Panc1 (cell line): ENCODE results near the gene SLC9A8. TPM values are rescaled to one million over a fixed set of nuclear protein-coding genes. Genes with fewer than 3 reads are reported as not detected.

ENCODE experiments used
- ATAC-seq: fragments of 200-7000 bp; cut with Tn5 transposase; 2 replicates; pipeline ENCODE4 v1.9.1; 2020; ENCODE audit warnings: mild to moderate bottlenecking, moderate library complexity
- BruUV-seq: library from RNA; stranded (reverse); fragments of 400-500 nt; replicated peaks from 2 replicates; lab custom pipeline; 2021; lab: Mats Ljungman, UMichigan
- CTCF ChIA-PET: fragments of 300-600 bp; sonication (Branson Sonifier 250); formaldehyde crosslinking; loops from one replicate; lab custom pipeline; 2022; ENCODE audit warnings: antibody characterized with exemption; lab: Charles Lee
- POLR2A ChIA-PET: fragments of 300-600 bp; sonication (Branson Sonifier 250); formaldehyde crosslinking; loops from one replicate; lab custom pipeline; 2022; ENCODE audit warnings: antibody characterized with exemption; lab: Charles Lee
- DNase-seq: peaks from one replicate; pipeline ENCODE4 v3.0.0-alpha.2; 2010; ENCODE audit warnings: low read depth, low spot score
- H3K27ac ChIP-seq: 2 replicates; pipeline ENCODE4 v1.5.1; 2011; ENCODE audit warnings: mild to moderate bottlenecking, low read length, inconsistent platforms
- H3K27me3 ChIP-seq: fragments of 200-500 bp; sonication (Bioruptor generic); 2 replicates; pipeline ENCODE4 v1.6.0; 2014; ENCODE audit warnings: low read length, inconsistent platforms; ENCODE audit not compliant: control insufficient read depth, insufficient read depth
- H3K36me3 ChIP-seq: fragments of 200-500 bp; sonication (Bioruptor generic); 2 replicates; pipeline ENCODE4 v1.5.1; 2014; ENCODE audit warnings: inconsistent platforms, mild to moderate bottlenecking, low read length, moderate library complexity; ENCODE audit not compliant: control insufficient read depth, insufficient read depth
- H3K4me1 ChIP-seq: 2 replicates; pipeline ENCODE4 v1.5.1; 2011; ENCODE audit warnings: inconsistent platforms, mild to moderate bottlenecking, low read length, moderate library complexity; ENCODE audit not compliant: control insufficient read depth, insufficient read depth
- H3K4me3 ChIP-seq, 2 experiments: 2 replicates each; pipeline ENCODE4 v1.5.1; 2011 to 2012; ENCODE audit warnings: low read depth in 2 of 2, low read length in 2 of 2, mild to moderate bottlenecking in 2 of 2, inconsistent platforms in 1 of 2, moderate library complexity in 1 of 2
- H3K9me3 ChIP-seq: fragments of 200-500 bp; sonication (Bioruptor generic); 2 replicates; pipeline ENCODE4 v1.5.1; 2014; ENCODE audit warnings: low read depth, mild to moderate bottlenecking, inconsistent platforms, low read length, moderate library complexity; ENCODE audit not compliant: control insufficient read depth, insufficient read depth
- POLR2AphosphoS5 ChIP-seq: IDR thresholded peaks from 2 replicates; pipeline ENCODE4 v1.6.1; 2012; ENCODE audit warnings: mild to moderate bottlenecking, low read depth, low read length, moderate library complexity
- SIN3A ChIP-seq: IDR thresholded peaks from 2 replicates; pipeline ENCODE4 v1.6.1; 2012; ENCODE audit warnings: low read depth, mild to moderate bottlenecking, low read length, moderate library complexity, borderline replicate concordance; ENCODE audit not compliant: insufficient read depth
- TCF7L2 ChIP-seq: IDR thresholded peaks from 2 replicates; pipeline ENCODE4 v1.6.1; 2011; ENCODE audit warnings: mild to moderate bottlenecking, low read depth, low read length, inconsistent platforms
- in situ Hi-C: cut with HindIII; loops from 2 replicates; pipeline ENCODE4 v1.10.0; 2016; ENCODE audit warnings: low sequenced_read_pairs, low pct_unique_long_range_greater_than_20kb
- intact Hi-C: fragments of 100-400 bp; cut with micrococcal nuclease; formaldehyde crosslinking; loops from one replicate; pipeline ENCODE4 v1.10.0; 2022; ENCODE audit not compliant: unreplicated experiment
- total RNA-seq: library from RNA; stranded (reverse); gene quantifications from one replicate; pipeline ENCODE4 v1.2.1, GENCODE V29; 2021; ENCODE audit not compliant: unreplicated experiment
- TF ChIP-seq, protein P1 (sequence below), 2 experiments: IDR thresholded peaks; 2 replicates each; pipeline ENCODE4 v1.6.1; 2011 to 2012; ENCODE audit warnings: low read depth in 2 of 2, control low read depth in 1 of 2, low read length in 1 of 2, mild to moderate bottlenecking in 1 of 2, moderate library complexity in 1 of 2; ENCODE audit not compliant: insufficient read depth in 1 of 2
- TF ChIP-seq, protein P2 (sequence below): fragments of 450-650 bp; IDR thresholded peaks from 2 replicates; pipeline ENCODE4 v1.5.1; 2017; ENCODE audit warnings: mild to moderate bottlenecking

Gene SLC9A8
- total RNA-seq, 1 experiment from 2014 or later: 6.7 TPM

DNA sequence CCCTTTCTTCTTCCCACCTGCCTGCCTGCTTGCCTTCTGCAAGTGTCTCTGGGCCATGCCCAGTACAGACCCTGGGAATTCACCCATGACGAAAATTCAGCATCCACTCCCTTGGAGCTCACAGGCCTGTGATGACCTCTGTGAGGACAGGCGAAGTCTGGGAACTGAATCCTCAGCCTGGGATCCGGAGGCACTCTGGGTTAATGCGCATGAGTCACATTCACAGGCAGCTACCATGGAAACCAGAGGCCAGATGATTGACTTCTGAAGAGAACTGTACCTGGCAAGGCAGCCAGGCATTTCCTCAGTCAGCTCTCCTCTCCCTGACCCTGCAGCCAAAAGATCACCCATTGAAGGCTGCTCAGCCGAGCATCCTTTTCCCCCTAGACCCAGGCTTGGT, 41.0 kb downstream of the SLC9A8 start:
- DNase-seq (no peak), ATAC-seq (peak; percentile 34; the same call in 1 of the 2 replicates)
- Histone ChIP-seq H3K27ac (no peak overlapping the region), H3K27me3 (no peaks in the 10 kb centered on the region), H3K4me1 (no peaks in the 10 kb centered on the region), H3K36me3 (no peaks in the 10 kb centered on the region), H3K4me3 (no peak overlapping the region), H3K9me3 (no peaks in the 10 kb centered on the region)
- TF ChIP-seq POLR2AphosphoS5 (no peak), TCF7L2 (no peak), SIN3A (no peak)
- TF ChIP-seq, protein P1, sequence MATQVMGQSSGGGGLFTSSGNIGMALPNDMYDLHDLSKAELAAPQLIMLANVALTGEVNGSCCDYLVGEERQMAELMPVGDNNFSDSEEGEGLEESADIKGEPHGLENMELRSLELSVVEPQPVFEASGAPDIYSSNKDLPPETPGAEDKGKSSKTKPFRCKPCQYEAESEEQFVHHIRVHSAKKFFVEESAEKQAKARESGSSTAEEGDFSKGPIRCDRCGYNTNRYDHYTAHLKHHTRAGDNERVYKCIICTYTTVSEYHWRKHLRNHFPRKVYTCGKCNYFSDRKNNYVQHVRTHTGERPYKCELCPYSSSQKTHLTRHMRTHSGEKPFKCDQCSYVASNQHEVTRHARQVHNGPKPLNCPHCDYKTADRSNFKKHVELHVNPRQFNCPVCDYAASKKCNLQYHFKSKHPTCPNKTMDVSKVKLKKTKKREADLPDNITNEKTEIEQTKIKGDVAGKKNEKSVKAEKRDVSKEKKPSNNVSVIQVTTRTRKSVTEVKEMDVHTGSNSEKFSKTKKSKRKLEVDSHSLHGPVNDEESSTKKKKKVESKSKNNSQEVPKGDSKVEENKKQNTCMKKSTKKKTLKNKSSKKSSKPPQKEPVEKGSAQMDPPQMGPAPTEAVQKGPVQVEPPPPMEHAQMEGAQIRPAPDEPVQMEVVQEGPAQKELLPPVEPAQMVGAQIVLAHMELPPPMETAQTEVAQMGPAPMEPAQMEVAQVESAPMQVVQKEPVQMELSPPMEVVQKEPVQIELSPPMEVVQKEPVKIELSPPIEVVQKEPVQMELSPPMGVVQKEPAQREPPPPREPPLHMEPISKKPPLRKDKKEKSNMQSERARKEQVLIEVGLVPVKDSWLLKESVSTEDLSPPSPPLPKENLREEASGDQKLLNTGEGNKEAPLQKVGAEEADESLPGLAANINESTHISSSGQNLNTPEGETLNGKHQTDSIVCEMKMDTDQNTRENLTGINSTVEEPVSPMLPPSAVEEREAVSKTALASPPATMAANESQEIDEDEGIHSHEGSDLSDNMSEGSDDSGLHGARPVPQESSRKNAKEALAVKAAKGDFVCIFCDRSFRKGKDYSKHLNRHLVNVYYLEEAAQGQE (IDR thresholded peaks at IDR 0.05; ENCODE audit: insufficient read depth in 1 of 2, low read depth in 2 of 2, low read length in 1 of 2): no peak
- TF ChIP-seq, protein P2, sequence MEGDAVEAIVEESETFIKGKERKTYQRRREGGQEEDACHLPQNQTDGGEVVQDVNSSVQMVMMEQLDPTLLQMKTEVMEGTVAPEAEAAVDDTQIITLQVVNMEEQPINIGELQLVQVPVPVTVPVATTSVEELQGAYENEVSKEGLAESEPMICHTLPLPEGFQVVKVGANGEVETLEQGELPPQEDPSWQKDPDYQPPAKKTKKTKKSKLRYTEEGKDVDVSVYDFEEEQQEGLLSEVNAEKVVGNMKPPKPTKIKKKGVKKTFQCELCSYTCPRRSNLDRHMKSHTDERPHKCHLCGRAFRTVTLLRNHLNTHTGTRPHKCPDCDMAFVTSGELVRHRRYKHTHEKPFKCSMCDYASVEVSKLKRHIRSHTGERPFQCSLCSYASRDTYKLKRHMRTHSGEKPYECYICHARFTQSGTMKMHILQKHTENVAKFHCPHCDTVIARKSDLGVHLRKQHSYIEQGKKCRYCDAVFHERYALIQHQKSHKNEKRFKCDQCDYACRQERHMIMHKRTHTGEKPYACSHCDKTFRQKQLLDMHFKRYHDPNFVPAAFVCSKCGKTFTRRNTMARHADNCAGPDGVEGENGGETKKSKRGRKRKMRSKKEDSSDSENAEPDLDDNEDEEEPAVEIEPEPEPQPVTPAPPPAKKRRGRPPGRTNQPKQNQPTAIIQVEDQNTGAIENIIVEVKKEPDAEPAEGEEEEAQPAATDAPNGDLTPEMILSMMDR: no peak
- POLR2A ChIA-PET: no interaction called here
- intact Hi-C loops: no loop called here
- CTCF ChIA-PET: no interaction called here
- BruUV-seq: no TSS peak
- in situ Hi-C loops: no loop called here

DNA sequence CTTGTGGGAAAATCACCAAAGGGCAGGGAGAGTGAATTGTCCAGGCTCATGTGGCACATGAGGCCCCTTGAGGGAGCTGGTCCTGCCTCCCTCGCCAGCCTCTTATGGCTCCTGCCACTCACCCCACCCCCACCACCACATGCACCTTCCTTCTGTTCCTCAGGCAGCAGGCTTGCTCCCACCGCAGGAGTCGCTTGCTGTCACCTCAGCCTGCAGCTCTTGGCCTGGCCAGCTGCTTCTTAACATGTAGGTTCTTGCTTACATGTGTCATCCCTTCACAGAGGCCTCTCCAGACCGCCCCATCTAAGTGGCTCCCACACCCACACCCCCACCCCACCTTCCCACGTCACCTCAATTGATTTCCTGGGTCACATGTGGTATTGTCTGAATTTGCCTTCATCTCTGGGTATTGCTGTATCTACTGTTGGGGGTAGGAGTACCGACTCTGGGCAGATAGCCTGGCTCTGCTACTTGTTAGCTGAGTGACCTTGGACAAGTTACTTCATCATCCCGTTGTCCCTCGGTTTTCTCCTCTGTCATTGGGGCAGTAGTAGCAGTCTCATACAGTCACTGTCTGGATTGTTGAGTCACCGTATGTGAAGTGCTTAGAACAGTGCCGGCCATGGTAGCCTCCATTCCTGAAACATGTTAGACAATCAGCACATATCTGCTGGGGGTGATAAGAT, 41.7 kb downstream of the SLC9A8 start:
- TF ChIP-seq POLR2AphosphoS5 (no peak), SIN3A (no peak), TCF7L2 (no peak)
- TF ChIP-seq, protein P1 (IDR thresholded peaks at IDR 0.05; ENCODE audit: insufficient read depth in 1 of 2, low read depth in 2 of 2, low read length in 1 of 2): no peak
- TF ChIP-seq, protein P2: no peak
- ChIA-PET CTCF (no interaction called here), POLR2A (interaction anchor here (0.7 kb wide), 1 partner anchor 229 kb away, joined by 7 read pairs; no protein-coding TSS in a partner anchor)
- Histone ChIP-seq H3K27me3 (no peaks in the 10 kb centered on the region), H3K4me1 (no peaks in the 10 kb centered on the region), H3K27ac (no peak overlapping the region), H3K4me3 (no peak overlapping the region), H3K9me3 (no peaks in the 10 kb centered on the region), H3K36me3 (no peaks in the 10 kb centered on the region)
- no TSS peak for BruUV-seq
- in situ Hi-C loops: no loop called here
- intact Hi-C loops: no loop called here
- DNase-seq: no peak
- no peak for ATAC-seq
